OCI-LY7 (cell line): ENCODE results near the gene SLC9A9. TPM values are rescaled to one million over a fixed set of nuclear protein-coding genes. Genes with fewer than 3 reads are reported as not detected.
"Not testable (repeated sequence)": the region's sequence is repeated elsewhere in the genome, so short reads cannot be mapped to it uniquely, and the experiment has no call there.

ENCODE experiments used
- BruUV-seq: library from RNA; stranded (reverse); fragments of 400-500 nt; replicated peaks from 2 replicates; lab custom pipeline; 2021; lab: Mats Ljungman, UMichigan
- CTCF ChIA-PET: fragments of 300-600 bp; sonication (Branson Sonifier 250); formaldehyde crosslinking; loops from one replicate; lab custom pipeline; 2022; ENCODE audit warnings: antibody characterized with exemption; ENCODE audit not compliant: unreplicated experiment; lab: Charles Lee
- POLR2A ChIA-PET: fragments of 300-600 bp; sonication (Branson Sonifier 250); formaldehyde crosslinking; loops from one replicate; lab custom pipeline; 2022; ENCODE audit warnings: antibody characterized with exemption; lab: Charles Lee
- DNase-seq: peaks from one replicate; pipeline ENCODE4 v3.0.0-alpha.2; 2015; ENCODE audit warnings: low spot score
- H2AFZ ChIP-seq: fragments of 200-600 bp; sonication (generic), shearing (Covaris generic); 2 replicates; pipeline ENCODE4 v1.6.1; 2014; ENCODE audit warnings: mild to moderate bottlenecking, antibody characterized with exemption, low read length, moderate library complexity
- H3K27ac ChIP-seq: fragments of 200-600 bp; sonication (generic); 2 replicates; pipeline ENCODE4 v1.5.1; 2014; ENCODE audit warnings: mixed run types, low read depth, mild to moderate bottlenecking, moderate library complexity, low read length, inconsistent platforms; ENCODE audit not compliant: poor library complexity, severe bottlenecking
- H3K36me3 ChIP-seq: fragments of 200-600 bp; sonication (generic); 2 replicates; pipeline ENCODE4 v1.6.1; 2014; ENCODE audit warnings: mild to moderate bottlenecking, antibody characterized with exemption, low read length, moderate library complexity, mixed read lengths; ENCODE audit not compliant: insufficient read depth
- H3K4me1 ChIP-seq: fragments of 200-600 bp; sonication (generic); 2 replicates; pipeline ENCODE4 v1.5.1; 2014; ENCODE audit warnings: mild to moderate bottlenecking, low read length; ENCODE audit not compliant: insufficient read depth, poor library complexity, severe bottlenecking
- H3K4me2 ChIP-seq: fragments of 200-600 bp; sonication (generic); 2 replicates; pipeline ENCODE4 v1.6.1; 2014; ENCODE audit warnings: mild to moderate bottlenecking, low read length
- H3K4me3 ChIP-seq: fragments of 200-600 bp; sonication (generic); 2 replicates; pipeline ENCODE4 v1.5.1; 2014; ENCODE audit warnings: mild to moderate bottlenecking, low read depth, low read length; ENCODE audit not compliant: poor library complexity, severe bottlenecking
- H3K79me2 ChIP-seq: fragments of 200-600 bp; sonication (generic); 2 replicates; pipeline ENCODE4 v1.6.1; 2016; ENCODE audit warnings: low read depth, mild to moderate bottlenecking, low read length, moderate library complexity, mixed read lengths; ENCODE audit not compliant: insufficient read depth
- H3K9me2 ChIP-seq: fragments of 200-600 bp; sonication (generic); 2 replicates; pipeline ENCODE4 v1.6.1; 2016; ENCODE audit warnings: mild to moderate bottlenecking, low read length, mixed read lengths; ENCODE audit not compliant: insufficient read depth
- H3K9me3 ChIP-seq: fragments of 200-600 bp; sonication (generic); 2 replicates; pipeline ENCODE4 v1.6.1; 2014; ENCODE audit warnings: mild to moderate bottlenecking, mixed run types, low read length, mixed read lengths
- H4K20me1 ChIP-seq: fragments of 200-600 bp; sonication (generic); 2 replicates; pipeline ENCODE4 v1.6.1; 2014; ENCODE audit warnings: mild to moderate bottlenecking, antibody characterized with exemption, low read length, moderate library complexity, mixed read lengths; ENCODE audit not compliant: insufficient read depth
- CTCF ChIP-seq: fragments of 200-600 bp; sonication (generic); conservative IDR thresholded peaks from 2 replicates; pipeline ENCODE4 v1.5.1; 2014; ENCODE audit warnings: mild to moderate bottlenecking, antibody characterized with exemption, low read length, moderate library complexity, mixed read lengths
- EZH2phosphoT487 ChIP-seq: fragments of 200-600 bp; sonication (generic); IDR thresholded peaks from 2 replicates; pipeline ENCODE4 v1.6.1; 2018; ENCODE audit warnings: low read depth, borderline replicate concordance, mild to moderate bottlenecking, mixed run types, antibody characterized with exemption, low read length, moderate library complexity, mixed read lengths
- intact Hi-C: fragments of 100-400 bp; cut with micrococcal nuclease; formaldehyde crosslinking; loops from one replicate; pipeline ENCODE4 v1.10.0; 2022; ENCODE audit not compliant: unreplicated experiment
- total RNA-seq, 2 experiments: library from RNA; depleted of rRNA in 1 of 2; stranded (reverse); fragments of >200 nt in 1 of 2; shearing (Covaris generic) in 1 of 2; gene quantifications; 2 replicates each; pipeline ENCODE4 v1.2.3, GENCODE V29; 2014 to 2022

SLC9A9 gene
- total RNA-seq, 2 experiments from 2014 or later, result 9.3 to 14.8 TPM

GRCh38 chr3:143883151-143883550 lies 34.9 kb upstream of the SLC9A9 start:
- H2AFZ ChIP-seq, result no peak overlapping the region
- no peak for DNase-seq
- no peaks in the 10 kb centered on the region for H3K9me2 ChIP-seq
- H3K4me1 ChIP-seq, result no peaks in the 10 kb centered on the region
- H3K9me3 ChIP-seq, result no peaks in the 10 kb centered on the region
- H3K4me2 ChIP-seq, result no peak overlapping the region
- no peak for TF ChIP-seq CTCF
- TF ChIP-seq EZH2phosphoT487, result no peak
- ChIA-PET CTCF (no interaction called here), POLR2A (interaction anchor here (1.0 to 1.9 kb wide), 3 partner anchors 11 to 88 kb away, joined by 3 to 7 read pairs (median 6); partner anchors contain the start of gene DIPK2A)
- H3K4me3 ChIP-seq, result no peak overlapping the region
- no peak overlapping the region for H3K27ac ChIP-seq
- intact Hi-C loops, result no loop called here
- no TSS peak for BruUV-seq
- no peaks in the 10 kb centered on the region for H3K36me3 ChIP-seq
- no peaks in the 10 kb centered on the region for H3K79me2 ChIP-seq
- no peaks in the 10 kb centered on the region for H4K20me1 ChIP-seq

- no peaks in the 10 kb centered on the region for H3K4me1 ChIP-seq
- no peaks in the 10 kb centered on the region for H3K9me3 ChIP-seq
- no peaks in the 10 kb centered on the region for H3K9me2 ChIP-seq
- no peak overlapping the region for H3K27ac ChIP-seq
- no peaks in the 10 kb centered on the region for H3K36me3 ChIP-seq
- no peaks in the 10 kb centered on the region for H4K20me1 ChIP-seq
- TF ChIP-seq CTCF, result no peak
- TF ChIP-seq EZH2phosphoT487, result no peak
- no peak overlapping the region for H3K4me3 ChIP-seq
- no TSS peak for BruUV-seq
- no peak overlapping the region for H3K4me2 ChIP-seq
- no peak for DNase-seq
- ChIA-PET CTCF (no interaction called here), POLR2A (no interaction called here)
- no peak overlapping the region for H2AFZ ChIP-seq
- H3K79me2 ChIP-seq, result no peaks in the 10 kb centered on the region
- intact Hi-C loops, result no loop called here
Measured at GRCh38 chr3:143881095-143881494, 32.8 kb upstream of the SLC9A9 start.

- Histone ChIP-seq H3K4me1 (no peaks in the 10 kb centered on the region), H3K36me3 (no peaks in the 10 kb centered on the region), H3K9me3 (no peaks in the 10 kb centered on the region), H3K27ac (no peak overlapping the region), H3K9me2 (no peaks in the 10 kb centered on the region), H3K4me3 (no peak overlapping the region), H3K4me2 (no peak overlapping the region), H2AFZ (no peak overlapping the region), H4K20me1 (no peaks in the 10 kb centered on the region), H3K79me2 (no peaks in the 10 kb centered on the region)
- TF ChIP-seq EZH2phosphoT487, result no peak
- no peak for TF ChIP-seq CTCF
- DNase-seq, result no peak
- intact Hi-C loops, result no loop called here
- ChIA-PET POLR2A (no interaction called here), CTCF (no interaction called here)
- no TSS peak for BruUV-seq
Measured at GRCh38 chr3:143875546-143875945, 27.3 kb upstream of the SLC9A9 start.

GRCh38 chr3:143873553-143873952 lies 25.3 kb upstream of the SLC9A9 start:
- H3K4me2 ChIP-seq, H3K9me3 ChIP-seq, H4K20me1 ChIP-seq, BruUV-seq, H3K4me3 ChIP-seq, DNase-seq, POLR2A ChIA-PET, H3K79me2 ChIP-seq, H3K36me3 ChIP-seq, H3K9me2 ChIP-seq, H2AFZ ChIP-seq, H3K27ac ChIP-seq, CTCF ChIA-PET, H3K4me1 ChIP-seq: not testable (repeated sequence)
- intact Hi-C loops, result loop anchor here (5.0 kb wide), 1 partner anchor 96 kb away; no protein-coding TSS in a partner anchor
